HEK293 (cell line): Measurements from ENCODE around the gene SCYGR3.

Source experiments
- CTCF ChIA-PET: fragments of 350-600 bp; formaldehyde crosslinking; extraction: SDS; loops from one replicate; lab custom pipeline; 2021; ENCODE audit warnings: antibody characterized with exemption; lab: Yijun Ruan, JAX
- POLR2A ChIA-PET: fragments of 300-600 bp; formaldehyde crosslinking; extraction: SDS; loops from one replicate; lab custom pipeline; 2020; ENCODE audit warnings: antibody characterized with exemption, inconsistent platforms; lab: Yijun Ruan, JAX
- H3K27ac ChIP-seq: fragments of 200-500 bp; sonication (Bioruptor generic); 2 replicates; pipeline ENCODE4 v1.5.1; 2014; ENCODE audit warnings: low read depth, low read length, control low read depth, inconsistent platforms; ENCODE audit errors: extremely low read depth
- H3K36me3 ChIP-seq, 2 experiments: fragments of 200-500 bp in 1 of 2; sonication (Bioruptor generic) in 1 of 2; 1 replicate in 1 of 2; 2 replicates in 1 of 2; pipeline ENCODE4 v1.5.1; 2014 to 2017; ENCODE audit warnings: inconsistent platforms in 2 of 2, low read length in 2 of 2; ENCODE audit not compliant: control insufficient read depth in 2 of 2, insufficient read depth in 1 of 2
- H3K4me1 ChIP-seq: fragments of 200-500 bp; sonication (Bioruptor generic); 2 replicates; pipeline ENCODE4 v1.5.1; 2014; ENCODE audit warnings: mild to moderate bottlenecking, low read length, inconsistent platforms; ENCODE audit not compliant: control insufficient read depth, insufficient read depth
- H3K4me3 ChIP-seq: 2 replicates; pipeline ENCODE4 v1.5.1; 2011; ENCODE audit warnings: low read depth, mild to moderate bottlenecking, control low read depth, low read length, moderate library complexity
- H3K9me3 ChIP-seq: fragments of 200-500 bp; sonication (Bioruptor generic); 2 replicates; pipeline ENCODE4 v1.5.1; 2014; ENCODE audit warnings: low read depth, low read length, inconsistent platforms; ENCODE audit not compliant: control insufficient read depth, insufficient read depth
- GFI1B ChIP-seq: fragments of 450-650 bp; formaldehyde crosslinking; IDR thresholded peaks from 2 replicates; pipeline ENCODE4 v1.5.1; 2016; ENCODE audit warnings: missing biosample characterization, missing genetic modification characterization
- GLI2 ChIP-seq: fragments of 450-650 bp; formaldehyde crosslinking; IDR thresholded peaks from 2 replicates; pipeline ENCODE4; 2017; ENCODE audit warnings: missing biosample characterization, missing genetic modification characterization, low read depth, borderline replicate concordance
- GLIS1 ChIP-seq: fragments of 450-650 bp; formaldehyde crosslinking; IDR thresholded peaks from 2 replicates; pipeline ENCODE4 v1.5.1; 2016; ENCODE audit warnings: missing biosample characterization, missing genetic modification characterization
- KLF10 ChIP-seq: fragments of 450-650 bp; IDR thresholded peaks from 2 replicates; pipeline ENCODE4 v1.5.1; 2018; ENCODE audit warnings: missing biosample characterization, mild to moderate bottlenecking, missing genetic modification characterization
- KLF7 ChIP-seq: fragments of 450-650 bp; formaldehyde crosslinking; IDR thresholded peaks from 2 replicates; pipeline ENCODE4 v1.5.1; 2016; ENCODE audit warnings: missing biosample characterization, missing genetic modification characterization, borderline replicate concordance
- KLF8 ChIP-seq: fragments of 450-650 bp; formaldehyde crosslinking; IDR thresholded peaks from 2 replicates; pipeline ENCODE4 v1.5.1; 2016; ENCODE audit warnings: missing biosample characterization, missing genetic modification characterization
- OSR2 ChIP-seq: fragments of 450-650 bp; formaldehyde crosslinking; IDR thresholded peaks from 2 replicates; pipeline ENCODE4 v1.5.1; 2016; ENCODE audit warnings: missing biosample characterization, missing genetic modification characterization
- SCRT2 ChIP-seq: fragments of 450-650 bp; formaldehyde crosslinking; IDR thresholded peaks from 2 replicates; pipeline ENCODE4 v1.5.1; 2016; ENCODE audit warnings: missing biosample characterization, missing genetic modification characterization
- WT1 ChIP-seq: fragments of 450-650 bp; formaldehyde crosslinking; IDR thresholded peaks from 2 replicates; pipeline ENCODE4 v1.5.1; 2016; ENCODE audit warnings: missing biosample characterization, missing genetic modification characterization
- YY1 ChIP-seq: fragments of 450-650 bp; formaldehyde crosslinking; IDR thresholded peaks from 2 replicates; pipeline ENCODE4 v1.5.1; 2018; ENCODE audit warnings: missing biosample characterization, missing genetic modification characterization
- ZBTB17 ChIP-seq: fragments of 450-650 bp; formaldehyde crosslinking; IDR thresholded peaks from 2 replicates; pipeline ENCODE4 v1.5.1; 2016; ENCODE audit warnings: missing biosample characterization, missing genetic modification characterization
- ZNF155 ChIP-seq: fragments of 450-650 bp; formaldehyde crosslinking; IDR thresholded peaks from 2 replicates; pipeline ENCODE4 v1.5.1; 2016; ENCODE audit warnings: missing biosample characterization, missing genetic modification characterization
- ZNF157 ChIP-seq: fragments of 450-650 bp; formaldehyde crosslinking; IDR thresholded peaks from 2 replicates; pipeline ENCODE4 v1.5.1; 2016; ENCODE audit warnings: missing biosample characterization, missing genetic modification characterization
- ZNF391 ChIP-seq: fragments of 450-650 bp; formaldehyde crosslinking; IDR thresholded peaks from 2 replicates; pipeline ENCODE4 v1.5.1; 2016; ENCODE audit warnings: low read depth, missing biosample characterization, missing genetic modification characterization, borderline replicate concordance
- ZNF404 ChIP-seq: fragments of 450-650 bp; formaldehyde crosslinking; IDR thresholded peaks from 2 replicates; pipeline ENCODE4 v1.5.1; 2017; ENCODE audit warnings: missing biosample characterization, missing genetic modification characterization
- ZNF473 ChIP-seq: fragments of 450-650 bp; formaldehyde crosslinking; IDR thresholded peaks from 2 replicates; pipeline ENCODE4 v1.5.1; 2017; ENCODE audit warnings: missing biosample characterization, missing genetic modification characterization
- ZNF513 ChIP-seq: fragments of 450-650 bp; IDR thresholded peaks from 2 replicates; pipeline ENCODE4 v1.5.1; 2018; ENCODE audit warnings: missing biosample characterization, missing genetic modification characterization
- ZNF548 ChIP-seq: fragments of 450-650 bp; formaldehyde crosslinking; IDR thresholded peaks from 2 replicates; pipeline ENCODE4 v1.5.1; 2016; ENCODE audit warnings: missing biosample characterization, missing genetic modification characterization
- ZNF558 ChIP-seq: fragments of 450-650 bp; formaldehyde crosslinking; IDR thresholded peaks from 2 replicates; pipeline ENCODE4 v1.5.1; 2016; ENCODE audit warnings: missing biosample characterization, missing genetic modification characterization
- ZNF654 ChIP-seq: fragments of 450-650 bp; formaldehyde crosslinking; IDR thresholded peaks from 2 replicates; pipeline ENCODE4 v1.5.1; 2016; ENCODE audit warnings: low read depth, missing biosample characterization, missing genetic modification characterization
- ZSCAN23 ChIP-seq: fragments of 450-650 bp; formaldehyde crosslinking; IDR thresholded peaks from 2 replicates; pipeline ENCODE4 v1.5.1; 2016; ENCODE audit warnings: missing biosample characterization, missing genetic modification characterization
- ZSCAN30 ChIP-seq: fragments of 450-650 bp; IDR thresholded peaks from 2 replicates; pipeline ENCODE4 v1.5.1; 2018; ENCODE audit warnings: missing biosample characterization, mild to moderate bottlenecking, missing genetic modification characterization, moderate library complexity
- TF ChIP-seq, protein P1 (sequence below): fragments of 450-650 bp; formaldehyde crosslinking; IDR thresholded peaks from 2 replicates; pipeline ENCODE4 v1.5.1; 2016; ENCODE audit warnings: missing biosample characterization, missing genetic modification characterization

Gene SCYGR3

GRCh38 chr2:227616631-227617030, 2.0 kb upstream of the SCYGR3 start:
- TF ChIP-seq ZNF155 (no peak), ZSCAN23 (tag by site-specific recombination) (no peak), KLF8 (tag by site-specific recombination) (no peak), GLIS1 (tag by site-specific recombination) (no peak), GFI1B (tag by site-specific recombination) (no peak), YY1 (no peak), ZNF654 (tag by site-specific recombination) (no peak), KLF10 (tag by site-specific recombination) (no peak), ZNF473 (tag by site-specific recombination) (no peak), ZNF391 (tag by site-specific recombination) (no peak), ZNF513 (tag by site-specific recombination) (no peak), SCRT2 (no peak), OSR2 (no peak), ZNF558 (no peak)
- TF ChIP-seq, protein P1, sequence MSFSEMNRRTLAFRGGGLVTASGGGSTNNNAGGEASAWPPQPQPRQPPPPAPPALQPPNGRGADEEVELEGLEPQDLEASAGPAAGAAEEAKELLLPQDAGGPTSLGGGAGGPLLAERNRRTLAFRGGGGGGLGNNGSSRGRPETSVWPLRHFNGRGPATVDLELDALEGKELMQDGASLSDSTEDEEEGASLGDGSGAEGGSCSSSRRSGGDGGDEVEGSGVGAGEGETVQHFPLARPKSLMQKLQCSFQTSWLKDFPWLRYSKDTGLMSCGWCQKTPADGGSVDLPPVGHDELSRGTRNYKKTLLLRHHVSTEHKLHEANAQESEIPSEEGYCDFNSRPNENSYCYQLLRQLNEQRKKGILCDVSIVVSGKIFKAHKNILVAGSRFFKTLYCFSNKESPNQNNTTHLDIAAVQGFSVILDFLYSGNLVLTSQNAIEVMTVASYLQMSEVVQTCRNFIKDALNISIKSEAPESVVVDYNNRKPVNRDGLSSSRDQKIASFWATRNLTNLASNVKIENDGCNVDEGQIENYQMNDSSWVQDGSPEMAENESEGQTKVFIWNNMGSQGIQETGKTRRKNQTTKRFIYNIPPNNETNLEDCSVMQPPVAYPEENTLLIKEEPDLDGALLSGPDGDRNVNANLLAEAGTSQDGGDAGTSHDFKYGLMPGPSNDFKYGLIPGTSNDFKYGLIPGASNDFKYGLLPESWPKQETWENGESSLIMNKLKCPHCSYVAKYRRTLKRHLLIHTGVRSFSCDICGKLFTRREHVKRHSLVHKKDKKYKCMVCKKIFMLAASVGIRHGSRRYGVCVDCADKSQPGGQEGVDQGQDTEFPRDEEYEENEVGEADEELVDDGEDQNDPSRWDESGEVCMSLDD (tag by site-specific recombination), result no peak
- ChIA-PET POLR2A (no interaction called here), CTCF (no interaction called here)
- H3K27ac ChIP-seq, result no peak overlapping the region
- H3K4me1 ChIP-seq, result 0 out of 2 replicates have a peak, but pooled peaks cover 3% of the 10 kb centered on the region
- H3K36me3 ChIP-seq, result no peaks in the 10 kb centered on the region
- H3K4me3 ChIP-seq, result no peak overlapping the region
- H3K9me3 ChIP-seq, result no peaks in the 10 kb centered on the region

- H3K4me3 ChIP-seq, result no peak overlapping the region
- TF ChIP-seq ZBTB17 (tag by site-specific recombination), result no peak
- no peak for TF ChIP-seq ZNF404 (tag by site-specific recombination)
- no peak for TF ChIP-seq GLI2 (tag by site-specific recombination)
- TF ChIP-seq ZSCAN30 (tag by site-specific recombination), result no peak
- TF ChIP-seq KLF7, result no peak
- no peak for TF ChIP-seq ZNF548 (tag by site-specific recombination)
- no peak for TF ChIP-seq WT1
- TF ChIP-seq ZNF155, result no peak
- TF ChIP-seq ZNF157 (tag by site-specific recombination), result no peak
- H3K27ac ChIP-seq, result no peak overlapping the region
- H3K4me1 ChIP-seq, result 0 out of 2 replicates have a peak, but pooled peaks cover 3% of the 10 kb centered on the region
- CTCF ChIA-PET, result no interaction called here
- no peaks in the 10 kb centered on the region for H3K36me3 ChIP-seq
- POLR2A ChIA-PET, result no interaction called here
- H3K9me3 ChIP-seq, result no peaks in the 10 kb centered on the region
Observed at GRCh38 chr2:227615906-227616305, 1.3 kb upstream of the SCYGR3 start.
